ENCODE measurements around the gene PKIG.
"Not testable (repeated sequence)": the region's sequence is repeated elsewhere in the genome, so short reads cannot be mapped to it uniquely, and the experiment has no call there.

The PKIG gene

DNA sequence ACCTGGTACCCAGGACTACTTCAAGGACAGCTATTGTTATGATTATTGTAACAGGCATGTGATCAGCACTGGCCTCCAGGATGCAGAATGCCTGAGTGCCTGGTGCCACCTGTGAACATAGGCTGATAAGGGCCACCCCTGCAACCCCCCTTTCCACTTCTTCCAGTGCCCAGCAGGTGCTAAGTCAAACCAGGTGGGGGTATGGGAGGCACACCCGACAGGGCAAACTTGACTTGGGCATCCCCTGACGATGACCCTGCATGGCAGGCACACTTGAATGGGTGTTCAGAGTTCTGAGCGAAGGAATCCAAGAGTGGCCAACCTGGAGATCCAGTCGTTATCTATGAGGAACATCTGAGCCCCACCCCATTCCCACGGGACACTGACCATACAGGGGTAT, 65.7 kb downstream of the PKIG start:
- FAIRE-seq (no peak), DNase-seq (ENCODE audit: insufficient read length, low spot score) (no peak)
- TF ChIP-seq POU2F2 (IDR thresholded peaks at IDR 0.05; ENCODE audit: low read depth, low read length) (no peak), POLR2AphosphoS5 (IDR thresholded peaks at IDR 0.05; ENCODE audit: low read depth, low read length) (no peak), SPI1 (IDR thresholded peaks at IDR 0.05; ENCODE audit: low read depth, low read length) (no peak), TAF1 (IDR thresholded peaks at IDR 0.05; ENCODE audit: low read depth, low read length) (no peak), PAX5 (IDR thresholded peaks at IDR 0.05; ENCODE audit: insufficient read depth, low read length, severe bottlenecking) (no peak), POLR2A (IDR thresholded peaks at IDR 0.05; ENCODE audit: low read depth, low read length) (no peak)

DNA sequence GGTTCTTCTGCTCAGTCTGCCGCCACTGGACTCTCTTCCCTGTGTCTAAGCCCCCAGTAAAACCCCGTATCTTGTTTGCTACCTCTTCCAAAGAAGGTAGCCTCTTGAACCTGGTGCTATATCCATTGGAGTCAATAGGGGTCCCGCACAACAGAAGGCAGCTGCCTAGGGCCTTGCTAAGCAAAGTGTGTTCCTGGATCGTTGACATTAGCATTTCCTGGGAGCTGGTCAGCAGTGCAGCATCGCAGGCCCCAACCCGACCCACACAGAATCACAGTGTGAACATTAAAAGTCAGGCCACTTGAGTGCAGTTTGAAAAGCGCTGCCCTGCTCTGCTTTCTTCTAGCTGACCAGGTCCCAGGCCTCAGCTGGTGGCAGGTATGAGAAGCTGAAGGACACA, 66.2 kb downstream of the PKIG start:
- FAIRE-seq (no peak), DNase-seq (ENCODE audit: insufficient read length, low spot score) (no peak)

DNA sequence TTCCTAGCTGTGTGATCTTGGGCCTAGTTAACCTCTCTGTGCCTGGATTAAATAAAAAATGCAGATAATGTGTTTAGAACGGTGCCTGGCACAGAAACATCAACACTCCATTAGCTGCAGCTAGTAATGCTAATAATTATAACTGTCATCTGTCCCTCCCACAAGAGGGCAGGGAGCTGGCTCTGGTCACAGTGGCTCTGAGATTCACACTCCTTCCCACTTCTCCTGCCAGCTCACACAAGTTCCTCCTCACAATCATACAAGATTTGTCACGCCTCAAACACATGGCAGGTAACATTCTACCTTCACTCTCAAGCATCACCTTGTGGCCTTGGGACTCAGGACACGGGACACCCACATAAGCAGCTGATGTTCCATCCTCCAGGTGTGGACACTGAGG, 66.7 kb downstream of the PKIG start:
- DNase-seq (ENCODE audit: insufficient read length, low spot score) (no peak), FAIRE-seq (no peak)
- TF ChIP-seq POLR2AphosphoS5 (IDR thresholded peaks at IDR 0.05; ENCODE audit: low read depth, low read length): no peak
- no peak for TF ChIP-seq POLR2A (IDR thresholded peaks at IDR 0.05; ENCODE audit: low read depth, low read length)
- TF ChIP-seq POU2F2 (IDR thresholded peaks at IDR 0.05; ENCODE audit: low read depth, low read length): no peak
- TF ChIP-seq TAF1 (IDR thresholded peaks at IDR 0.05; ENCODE audit: low read depth, low read length): no peak

More for the DNA sequence above, 66.2 kb downstream of the PKIG start:
- TF ChIP-seq POLR2AphosphoS5 (IDR thresholded peaks at IDR 0.05; ENCODE audit: low read depth, low read length): no peak

DNA sequence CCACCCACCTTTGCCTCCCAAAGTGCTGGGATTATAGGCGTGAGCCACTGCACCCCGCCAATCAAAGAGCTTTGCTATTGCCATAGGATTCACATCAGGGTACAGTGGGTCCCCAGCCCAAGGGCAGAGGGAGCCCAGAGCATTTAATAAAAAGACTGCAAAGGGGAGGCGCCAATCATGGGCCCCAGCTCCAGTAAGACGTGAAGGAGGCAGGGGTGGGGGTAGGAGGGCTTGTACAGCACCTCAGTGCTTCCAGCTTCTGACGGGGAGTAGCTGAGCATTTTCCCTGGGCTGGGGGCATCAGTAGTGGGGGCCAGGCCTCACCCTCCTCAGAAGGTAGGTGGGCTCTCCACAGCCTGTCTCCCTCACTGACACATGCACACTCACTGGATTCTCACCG, 67.6 kb downstream of the PKIG start:
- peak; percentile 13 for FAIRE-seq
- TF ChIP-seq SPI1 (IDR thresholded peaks at IDR 0.05; ENCODE audit: low read depth, low read length): no peak
- TF ChIP-seq POU2F2 (IDR thresholded peaks at IDR 0.05; ENCODE audit: low read depth, low read length): no peak
- TF ChIP-seq PAX5 (IDR thresholded peaks at IDR 0.05; ENCODE audit: insufficient read depth, low read length, severe bottlenecking): no peak
- TF ChIP-seq TAF1 (IDR thresholded peaks at IDR 0.05; ENCODE audit: low read depth, low read length): no peak
- no peak for TF ChIP-seq POLR2A (IDR thresholded peaks at IDR 0.05; ENCODE audit: low read depth, low read length)
- no peak for TF ChIP-seq POLR2AphosphoS5 (IDR thresholded peaks at IDR 0.05; ENCODE audit: low read depth, low read length)
- DNase-seq (ENCODE audit: insufficient read length, low spot score): no peak

GRCh38 chr20:44650771-44651433, 68.5 kb downstream of the PKIG start:
- peak; percentile 71 for FAIRE-seq

DNA sequence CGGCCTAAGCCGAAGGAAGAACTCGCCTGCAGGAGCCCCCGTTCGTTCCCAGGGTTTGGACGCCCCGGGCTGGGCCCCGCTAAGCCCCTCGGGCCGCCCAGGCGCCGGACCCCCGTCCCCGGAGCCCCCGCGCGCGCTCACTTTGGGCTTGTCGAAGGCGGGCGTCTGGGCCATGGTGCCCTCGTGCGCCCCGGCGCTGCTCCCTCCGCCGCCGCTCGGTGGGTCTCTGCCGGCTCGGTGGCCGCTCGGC, 69.0 kb downstream of the PKIG start:
- no peak for TF ChIP-seq POLR2AphosphoS5 (IDR thresholded peaks at IDR 0.05; ENCODE audit: low read depth, low read length)
- no peak for TF ChIP-seq TAF1 (IDR thresholded peaks at IDR 0.05; ENCODE audit: low read depth, low read length)
- TF ChIP-seq PAX5 (IDR thresholded peaks at IDR 0.05; ENCODE audit: insufficient read depth, low read length, severe bottlenecking): no peak
- no peak for TF ChIP-seq POU2F2 (IDR thresholded peaks at IDR 0.05; ENCODE audit: low read depth, low read length)
- no peak for TF ChIP-seq SPI1 (IDR thresholded peaks at IDR 0.05; ENCODE audit: low read depth, low read length)
- TF ChIP-seq POLR2A (IDR thresholded peaks at IDR 0.05; ENCODE audit: low read depth, low read length): no peak
- DNase-seq (ENCODE audit: insufficient read length, low spot score) (no peak), FAIRE-seq (no peak)

More at GRCh38 chr20:44650771-44651433, 68.5 kb downstream of the PKIG start:
- DNase-seq (ENCODE audit: insufficient read length, low spot score): no peak
- TF ChIP-seq POU2F2 (IDR thresholded peaks at IDR 0.05; ENCODE audit: low read depth, low read length) (no peak), PAX5 (IDR thresholded peaks at IDR 0.05; ENCODE audit: insufficient read depth, low read length, severe bottlenecking) (no peak), POLR2AphosphoS5 (IDR thresholded peaks at IDR 0.05; ENCODE audit: low read depth, low read length) (no peak), SPI1 (IDR thresholded peaks at IDR 0.05; ENCODE audit: low read depth, low read length) (no peak), POLR2A (IDR thresholded peaks at IDR 0.05; ENCODE audit: low read depth, low read length) (no peak), TAF1 (IDR thresholded peaks at IDR 0.05; ENCODE audit: low read depth, low read length) (no peak)

GRCh38 chr20:44651684-44652423, 69.5 kb downstream of the PKIG start, which contains the start of gene ADA:
Gene ADA, minus strand, starts transcription at chr20:44651699. Its CDS starts 92 bp downstream, at chr20:44651607.
- FAIRE-seq: peak; percentile 71
- no peak for TF ChIP-seq TAF1 (IDR thresholded peaks at IDR 0.05; ENCODE audit: low read depth, low read length)
- no peak for TF ChIP-seq POLR2A (IDR thresholded peaks at IDR 0.05; ENCODE audit: low read depth, low read length)
- no peak for TF ChIP-seq SPI1 (IDR thresholded peaks at IDR 0.05; ENCODE audit: low read depth, low read length)
- TF ChIP-seq POU2F2 (IDR thresholded peaks at IDR 0.05; ENCODE audit: low read depth, low read length): no peak
- no peak for TF ChIP-seq PAX5 (IDR thresholded peaks at IDR 0.05; ENCODE audit: insufficient read depth, low read length, severe bottlenecking)
- TF ChIP-seq POLR2AphosphoS5 (IDR thresholded peaks at IDR 0.05; ENCODE audit: low read depth, low read length): no peak
- no peak for DNase-seq (ENCODE audit: insufficient read length, low spot score)

DNA sequence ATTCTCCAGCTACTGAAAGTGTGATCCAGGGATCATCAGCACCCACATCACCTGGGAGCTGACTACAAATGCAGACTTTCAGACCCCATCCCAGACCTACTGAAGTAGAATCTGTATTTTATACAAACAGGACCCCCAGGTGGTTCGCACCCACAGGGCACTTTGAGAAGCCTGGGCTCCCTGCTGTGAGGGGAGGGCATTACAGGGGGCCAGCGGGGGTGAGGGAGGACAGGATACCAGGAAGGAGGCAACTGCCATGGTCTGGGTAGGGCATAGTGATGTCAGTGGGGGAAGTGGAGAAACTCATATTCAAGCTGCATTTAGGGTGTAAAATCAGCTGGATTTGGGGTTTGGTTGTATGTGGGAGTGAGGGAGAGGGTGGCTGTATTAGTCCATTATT, 71.2 kb downstream of the PKIG start:
- TF ChIP-seq PAX5 (IDR thresholded peaks at IDR 0.05; ENCODE audit: insufficient read depth, low read length, severe bottlenecking) (no peak), POLR2A (IDR thresholded peaks at IDR 0.05; ENCODE audit: low read depth, low read length) (no peak), POU2F2 (IDR thresholded peaks at IDR 0.05; ENCODE audit: low read depth, low read length) (no peak), TAF1 (IDR thresholded peaks at IDR 0.05; ENCODE audit: low read depth, low read length) (no peak), POLR2AphosphoS5 (IDR thresholded peaks at IDR 0.05; ENCODE audit: low read depth, low read length) (no peak), SPI1 (IDR thresholded peaks at IDR 0.05; ENCODE audit: low read depth, low read length) (no peak)
- FAIRE-seq (no peak), DNase-seq (ENCODE audit: insufficient read length, low spot score) (no peak)

DNA sequence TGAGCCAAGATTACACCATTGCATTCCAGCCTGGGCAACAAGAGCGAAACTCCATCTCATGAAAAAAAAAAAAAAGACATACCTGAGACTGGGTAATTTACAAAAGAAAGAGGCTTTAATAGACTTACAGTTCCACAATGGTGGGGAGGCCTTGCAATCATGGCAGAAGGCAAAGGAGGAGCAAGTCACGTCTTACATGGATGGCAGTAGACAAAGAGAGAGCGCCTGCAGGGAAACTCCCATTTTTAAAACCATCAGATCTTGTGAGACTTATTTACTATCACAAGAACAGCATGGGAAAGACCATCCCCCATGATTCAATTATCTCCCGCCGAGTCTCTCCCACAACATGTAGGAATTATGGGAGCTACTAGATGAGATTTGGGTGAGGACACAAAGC, 71.8 kb downstream of the PKIG start:
- FAIRE-seq; DNase-seq (ENCODE audit: insufficient read length, low spot score): not testable (repeated sequence)

DNA sequence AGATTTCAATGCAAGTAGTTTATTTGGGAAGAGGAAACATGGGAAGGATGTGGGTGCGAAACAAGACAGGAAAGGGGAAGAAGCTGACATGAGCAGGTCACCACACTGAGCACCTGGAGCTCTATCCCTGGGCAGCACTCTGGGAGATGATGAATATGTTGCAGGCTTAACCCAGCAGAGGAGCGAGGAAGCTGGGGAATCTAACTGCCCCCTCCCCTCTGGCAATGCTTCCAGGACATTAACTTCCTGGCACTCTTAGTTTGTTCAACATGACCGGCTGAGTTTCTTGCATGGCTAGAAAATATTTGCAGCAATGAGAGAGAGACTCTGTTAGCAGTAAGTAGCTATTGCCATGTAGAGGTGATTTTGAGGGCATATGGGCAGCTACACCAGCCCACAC, 74.1 kb downstream of the PKIG start:
- no peak for DNase-seq (ENCODE audit: insufficient read length, low spot score)
- TF ChIP-seq POLR2AphosphoS5 (IDR thresholded peaks at IDR 0.05; ENCODE audit: low read depth, low read length): no peak
- FAIRE-seq: no peak

Data from GM12891 (cell line).